H7 (cell line): ENCODE results near the gene CMC4. TPM values are rescaled to one million over a fixed set of nuclear protein-coding genes. Genes with fewer than 3 reads are reported as not detected.

Source experiments
- DNase-seq: peaks from one replicate; pipeline ENCODE4 v3.0.0; 2012
- H3K27me3 ChIP-seq: 2 replicates; pipeline ENCODE4 v1.6.0; 2011; ENCODE audit warnings: mild to moderate bottlenecking, low read length; ENCODE audit not compliant: control insufficient read depth, insufficient read depth
- H3K36me3 ChIP-seq: replicated peaks from 2 replicates; pipeline ENCODE4 v1.5.1; 2011; ENCODE audit warnings: low read length; ENCODE audit not compliant: control insufficient read depth, insufficient read depth
- H3K4me3 ChIP-seq: 2 replicates; pipeline ENCODE4 v1.5.1; 2011; ENCODE audit warnings: low read depth, mild to moderate bottlenecking, control low read depth, low read length, moderate library complexity; ENCODE audit not compliant: insufficient read depth
- total RNA-seq: library from RNA; depleted of rRNA; stranded (reverse); fragments of >200 nt; shearing (Covaris generic); gene quantifications from 2 replicates; pipeline ENCODE4 v1.2.3, GENCODE V29; 2014

CMC4 gene
- total RNA-seq, 1 experiment from 2014 or later = 13.4 TPM

DNA sequence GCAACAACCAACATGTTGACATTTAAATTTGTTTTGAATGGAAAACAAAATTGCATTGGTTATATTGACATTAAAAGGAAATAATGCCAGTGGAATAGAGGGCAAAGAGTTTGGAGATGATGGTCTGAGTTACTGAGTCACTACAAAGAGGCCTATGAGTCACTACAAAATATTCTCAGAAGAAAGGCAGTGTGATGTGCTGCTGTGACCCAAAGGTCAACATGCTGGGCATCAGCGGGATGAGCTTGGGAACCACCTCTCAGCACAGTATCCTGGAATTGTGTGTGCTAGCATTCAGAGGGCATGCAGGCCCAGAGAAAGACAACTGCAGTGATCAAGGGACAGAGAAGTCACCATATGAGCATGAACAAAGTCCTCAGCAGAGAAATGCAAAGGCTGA is 2.8 kb downstream of the CMC4 start:
- no peak for DNase-seq
- H3K4me3 ChIP-seq = no peak overlapping the region
- H3K27me3 ChIP-seq = no peaks in the 10 kb centered on the region
- H3K36me3 ChIP-seq = no peaks in the 10 kb centered on the region

DNA sequence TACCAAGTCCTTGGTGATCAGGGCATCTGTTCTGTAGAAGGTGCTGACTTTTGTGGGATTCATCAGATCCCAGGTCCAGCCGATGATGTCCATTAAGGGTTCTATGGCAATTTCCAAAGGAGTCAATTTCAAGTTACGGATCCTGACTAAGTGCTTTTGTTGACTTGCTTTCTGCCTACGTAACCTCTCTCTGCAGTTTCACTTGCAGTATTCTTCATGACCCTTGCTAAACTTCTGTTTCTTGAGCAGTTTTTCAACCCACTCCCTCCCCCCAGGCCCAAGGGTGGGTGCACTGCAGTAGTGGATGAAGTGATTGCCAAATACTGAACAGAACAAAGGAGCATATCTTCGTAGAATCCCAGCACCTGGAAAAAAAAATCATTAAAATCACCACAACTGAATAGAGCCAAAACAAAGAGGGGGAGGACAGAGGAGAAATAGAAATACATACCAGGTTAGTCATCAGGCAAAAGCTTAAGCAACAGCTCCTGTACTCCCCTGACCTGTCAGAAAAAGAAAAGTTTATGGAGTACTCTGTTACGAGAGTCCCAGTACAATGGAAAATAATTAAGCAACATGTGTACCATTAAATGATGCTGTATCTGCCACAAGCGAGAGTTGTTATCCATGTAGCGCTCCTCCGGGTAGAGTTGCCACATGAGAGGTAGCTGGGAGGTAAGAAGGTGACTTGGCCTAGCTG is 5.8 kb downstream of the CMC4 start:
- H3K27me3 ChIP-seq = no peaks in the 10 kb centered on the region
- H3K4me3 ChIP-seq = no peak overlapping the region
- DNase-seq = no peak
- H3K36me3 ChIP-seq = no peaks in the 10 kb centered on the region

DNA sequence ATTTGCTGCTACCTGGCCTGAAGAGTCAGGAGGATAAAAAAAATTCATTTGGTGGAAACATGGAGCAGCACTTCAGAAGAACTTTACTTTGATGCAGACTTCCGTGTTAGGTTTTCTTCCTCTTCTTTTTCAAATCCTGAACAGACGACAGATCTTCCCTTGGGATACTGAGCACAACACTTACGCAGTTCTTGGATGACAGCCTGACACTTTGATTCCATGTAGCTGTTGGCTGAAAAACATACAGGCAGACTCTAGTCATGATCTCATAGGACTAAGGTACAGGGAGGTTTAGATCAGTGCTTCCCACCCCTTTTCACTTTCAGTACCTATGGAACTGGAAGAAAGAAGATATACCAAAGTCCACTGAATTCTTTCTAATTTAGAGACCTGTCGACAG is 9.2 kb downstream of the CMC4 start:
- no peaks in the 10 kb centered on the region for H3K27me3 ChIP-seq
- no peak for DNase-seq
- no peaks in the 10 kb centered on the region for H3K36me3 ChIP-seq
- H3K4me3 ChIP-seq = no peak overlapping the region

DNA sequence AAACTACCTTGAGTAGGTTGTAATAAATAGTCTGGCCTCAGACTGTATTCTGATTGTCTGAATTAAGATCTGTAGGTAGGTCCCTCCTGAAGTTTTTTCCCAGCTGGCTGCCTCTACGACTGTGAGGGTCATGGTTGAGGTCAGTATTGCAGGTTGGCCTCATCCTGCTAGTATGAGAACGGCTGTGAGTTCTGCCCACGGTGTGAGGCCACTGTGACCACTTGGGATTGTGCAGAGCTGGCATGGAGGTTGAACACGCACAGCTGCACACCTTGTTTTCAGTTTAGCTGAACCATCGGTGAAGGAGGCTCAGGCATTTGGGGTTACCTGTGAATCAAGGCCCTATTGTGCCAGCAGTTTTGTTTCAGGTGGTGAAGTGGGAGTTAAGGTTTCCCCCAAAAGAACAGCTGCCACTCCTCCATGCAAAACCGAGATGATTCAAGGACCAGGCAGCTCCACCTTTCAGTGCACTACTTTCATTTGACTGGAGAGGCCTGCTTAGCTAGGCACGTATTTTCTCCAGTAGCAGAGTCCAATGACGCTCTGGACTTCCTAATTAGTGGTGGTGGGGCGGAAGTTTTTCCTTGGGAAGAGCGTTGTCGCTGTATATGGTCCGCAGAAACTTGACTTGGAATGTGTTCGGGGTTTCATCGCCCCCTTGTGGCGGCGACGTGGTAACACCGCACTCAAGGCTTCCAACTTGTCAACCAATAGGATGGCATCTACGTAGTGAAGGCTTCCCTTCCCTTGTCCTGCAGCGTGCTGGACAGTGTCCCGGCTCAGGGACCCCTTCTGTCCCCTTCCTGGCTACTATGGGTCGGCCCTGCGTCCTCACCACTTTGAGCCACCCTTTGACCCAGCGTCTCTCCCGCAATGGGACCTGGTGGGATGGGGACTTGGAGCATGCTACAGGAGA is 13.8 kb downstream of the CMC4 start:
- Histone ChIP-seq H3K4me3 (no peak overlapping the region), H3K27me3 (no peaks in the 10 kb centered on the region), H3K36me3 (no peaks in the 10 kb centered on the region)
- DNase-seq = peak; percentile 32

DNA sequence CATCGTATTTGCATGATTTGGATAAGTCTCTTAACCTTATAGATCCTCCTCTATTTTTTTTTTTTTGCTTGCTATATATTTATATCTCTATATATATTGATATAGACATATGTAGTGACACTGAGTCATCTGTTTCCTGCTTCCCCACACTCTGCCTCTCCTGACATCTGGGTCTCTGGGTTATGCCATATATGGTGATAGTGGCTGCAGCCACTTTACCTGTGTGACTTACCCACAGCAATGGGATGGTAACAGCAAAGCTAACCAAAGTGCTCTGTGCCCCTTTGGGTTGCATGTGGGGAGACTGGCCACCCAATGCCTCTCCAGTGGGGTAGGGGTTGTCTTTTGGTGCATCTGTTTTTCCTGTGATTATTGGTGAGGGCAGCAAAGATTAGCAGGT is 14.5 kb downstream of the CMC4 start:
- no peaks in the 10 kb centered on the region for H3K36me3 ChIP-seq
- no peaks in the 10 kb centered on the region for H3K27me3 ChIP-seq
- DNase-seq = no peak
- no peak overlapping the region for H3K4me3 ChIP-seq

DNA sequence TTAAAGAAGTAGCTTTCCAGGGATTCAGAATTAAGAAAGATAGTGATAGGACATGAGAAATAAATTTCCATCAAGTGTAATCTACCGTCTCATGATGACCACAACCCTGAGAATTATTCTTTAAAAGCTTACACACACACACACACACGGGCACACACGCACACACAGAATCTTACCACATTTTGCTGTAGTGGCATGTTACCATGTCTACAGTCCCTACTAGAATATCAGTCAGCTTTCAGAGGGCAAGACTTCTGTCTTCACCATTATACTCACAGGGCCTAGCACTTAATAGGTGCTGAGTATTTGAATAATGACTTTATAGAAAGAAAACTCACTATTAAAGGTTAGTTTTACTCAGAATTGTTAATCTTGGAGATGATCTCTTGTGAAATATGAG is 15.4 kb downstream of the CMC4 start:
- Histone ChIP-seq H3K4me3 (no peak overlapping the region), H3K27me3 (no peaks in the 10 kb centered on the region), H3K36me3 (no peaks in the 10 kb centered on the region)
- no peak for DNase-seq

DNA sequence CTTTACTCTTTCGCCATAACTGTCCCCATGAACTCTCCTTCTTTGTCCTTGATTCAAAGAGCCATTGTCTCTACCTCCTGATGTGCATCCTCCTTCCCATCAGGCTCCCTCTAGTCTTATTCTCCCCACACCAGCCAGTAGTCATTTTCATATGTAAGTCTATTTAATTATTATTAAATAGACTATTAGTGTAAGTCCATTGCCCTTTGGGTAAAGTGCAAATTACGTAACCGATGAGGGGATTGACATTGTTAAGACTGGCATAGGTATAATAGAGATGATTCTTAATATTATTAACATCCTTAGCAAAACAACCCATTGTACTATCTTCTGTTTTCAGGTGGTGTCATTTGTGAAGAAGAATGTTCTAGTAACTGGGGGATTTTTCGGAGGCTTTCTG is 16.7 kb downstream of the CMC4 start:
- no peak for DNase-seq
- no peak overlapping the region for H3K4me3 ChIP-seq
- H3K36me3 ChIP-seq = no peaks in the 10 kb centered on the region
- no peaks in the 10 kb centered on the region for H3K27me3 ChIP-seq

DNA sequence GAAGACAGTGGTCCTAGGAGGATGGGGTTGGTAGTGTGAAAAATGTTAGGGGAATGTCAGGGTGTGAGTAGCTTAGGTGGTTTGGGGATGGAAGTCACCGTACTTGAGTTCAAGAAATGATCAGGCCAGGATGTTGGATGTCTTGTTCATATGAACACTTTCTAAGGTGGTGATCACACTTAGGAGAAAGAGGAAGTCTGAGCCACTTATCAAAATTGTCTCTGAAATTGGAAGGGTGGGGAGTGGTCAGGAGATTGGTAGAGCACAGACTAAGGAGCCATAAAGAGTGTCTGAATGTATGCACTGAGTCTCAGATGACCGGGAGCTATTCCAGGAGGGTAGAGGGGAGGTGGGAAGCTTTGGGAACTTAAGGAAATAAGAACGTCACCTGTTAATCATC is 17.3 kb downstream of the CMC4 start:
- no peaks in the 10 kb centered on the region for H3K36me3 ChIP-seq
- no peak overlapping the region for H3K4me3 ChIP-seq
- no peak for DNase-seq
- H3K27me3 ChIP-seq = no peaks in the 10 kb centered on the region

DNA sequence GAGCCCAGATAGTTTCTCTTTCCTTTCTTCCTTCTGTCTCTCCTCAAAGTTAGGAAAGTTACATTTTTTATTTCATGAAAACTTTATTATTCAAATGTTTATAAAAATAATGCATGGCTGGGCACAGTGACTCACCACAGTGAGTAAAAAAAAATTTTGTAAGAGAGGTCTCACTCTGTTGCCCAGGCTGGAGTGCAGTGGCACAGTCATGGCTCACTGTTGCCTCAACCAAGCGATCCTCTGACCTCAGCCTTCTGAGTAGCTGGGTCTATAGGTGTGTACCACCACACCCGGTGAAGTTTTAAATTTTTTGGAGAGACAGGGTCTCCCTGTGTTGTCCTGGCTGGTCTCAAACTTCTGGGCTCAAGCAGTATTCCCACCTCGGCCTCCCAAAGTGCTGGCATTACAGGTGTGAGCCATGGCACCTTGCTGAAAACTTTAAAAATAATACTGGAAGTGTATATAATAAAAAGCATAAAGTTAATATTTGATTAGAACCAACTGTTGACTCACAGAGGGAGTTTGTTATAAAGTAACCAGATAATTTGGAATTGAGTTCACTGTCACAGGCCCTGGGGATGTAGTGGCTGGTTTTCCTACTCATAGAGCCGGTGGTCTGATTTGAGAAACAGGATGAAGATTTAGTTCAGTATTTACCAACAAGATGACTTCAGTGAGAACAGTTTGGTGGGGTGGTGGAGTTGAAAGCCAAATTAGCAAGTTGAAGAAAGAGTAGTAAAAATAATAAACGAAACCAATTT is 18.0 kb downstream of the CMC4 start:
- Histone ChIP-seq H3K27me3 (no peaks in the 10 kb centered on the region), H3K36me3 (no peaks in the 10 kb centered on the region), H3K4me3 (no peak overlapping the region)
- DNase-seq = no peak

DNA sequence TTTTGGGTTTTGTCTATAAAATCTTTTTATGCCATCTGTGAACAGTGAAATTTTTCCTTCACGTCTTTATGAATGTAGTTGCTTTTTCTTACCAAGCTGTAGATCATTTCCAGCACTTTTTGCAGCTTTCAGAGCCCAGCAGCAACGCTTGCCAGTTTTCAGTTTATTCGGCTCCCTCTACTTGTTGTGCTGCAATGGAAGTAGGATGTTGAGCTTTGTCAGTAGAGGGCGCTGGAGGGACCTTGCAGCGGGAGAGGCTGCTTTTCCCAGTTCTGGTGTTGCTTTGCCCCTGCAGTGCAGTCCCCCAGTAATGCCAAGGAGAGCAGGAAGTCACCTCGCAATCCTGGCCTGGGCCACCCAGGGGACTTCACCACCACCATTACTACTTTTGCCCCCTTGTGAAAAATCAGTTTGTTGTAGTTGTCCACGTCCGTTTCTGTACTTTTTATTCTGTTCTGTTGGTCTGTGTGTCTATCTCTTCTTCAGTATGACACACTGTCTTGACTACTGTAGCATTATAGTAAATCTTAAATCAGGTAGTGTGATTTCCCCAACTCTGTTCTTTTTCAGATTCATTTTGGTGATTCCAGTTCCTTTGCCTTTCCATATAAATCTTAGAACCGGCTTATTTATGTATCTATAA is 21.8 kb downstream of the CMC4 start:
- DNase-seq = peak; percentile 46
- Histone ChIP-seq H3K4me3 (no peak overlapping the region), H3K27me3 (no peaks in the 10 kb centered on the region), H3K36me3 (no peaks in the 10 kb centered on the region)

DNA sequence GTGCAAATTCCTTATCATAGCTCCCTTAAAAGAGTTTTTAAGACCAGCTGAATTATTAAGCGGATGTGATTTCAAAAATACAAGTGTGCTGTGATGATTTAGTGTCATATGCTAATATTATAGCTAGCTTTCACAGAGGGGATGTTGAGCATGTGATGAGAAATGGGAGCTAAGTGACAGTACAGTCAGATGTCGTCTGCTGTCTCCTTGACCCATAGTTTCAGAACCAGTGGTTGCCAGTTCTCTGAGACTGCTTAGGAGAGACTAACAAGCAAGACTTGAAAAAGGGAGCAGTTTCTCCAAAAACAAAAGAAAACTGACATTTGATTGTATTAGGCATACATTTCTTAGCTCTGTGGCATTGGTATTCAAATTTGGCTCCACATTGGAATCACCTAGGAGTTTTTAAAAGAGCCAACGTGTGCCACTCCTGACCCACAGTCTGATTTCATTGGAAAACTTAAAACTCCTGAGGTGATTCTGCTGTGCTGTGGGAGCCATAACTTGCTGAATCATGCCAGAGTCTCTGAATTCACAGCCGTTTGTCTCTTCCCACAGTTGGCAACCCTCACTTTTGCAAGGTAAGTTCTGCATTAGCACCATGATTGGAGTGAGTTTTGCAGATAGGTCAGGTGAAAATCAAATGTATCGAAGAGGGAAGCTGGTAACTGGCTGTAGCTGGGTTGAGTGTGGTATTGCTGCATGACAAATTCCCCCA is 24.0 kb downstream of the CMC4 start:
- Histone ChIP-seq H3K36me3 (no peaks in the 10 kb centered on the region), H3K4me3 (no peak overlapping the region), H3K27me3 (no peaks in the 10 kb centered on the region)
- no peak for DNase-seq

DNA sequence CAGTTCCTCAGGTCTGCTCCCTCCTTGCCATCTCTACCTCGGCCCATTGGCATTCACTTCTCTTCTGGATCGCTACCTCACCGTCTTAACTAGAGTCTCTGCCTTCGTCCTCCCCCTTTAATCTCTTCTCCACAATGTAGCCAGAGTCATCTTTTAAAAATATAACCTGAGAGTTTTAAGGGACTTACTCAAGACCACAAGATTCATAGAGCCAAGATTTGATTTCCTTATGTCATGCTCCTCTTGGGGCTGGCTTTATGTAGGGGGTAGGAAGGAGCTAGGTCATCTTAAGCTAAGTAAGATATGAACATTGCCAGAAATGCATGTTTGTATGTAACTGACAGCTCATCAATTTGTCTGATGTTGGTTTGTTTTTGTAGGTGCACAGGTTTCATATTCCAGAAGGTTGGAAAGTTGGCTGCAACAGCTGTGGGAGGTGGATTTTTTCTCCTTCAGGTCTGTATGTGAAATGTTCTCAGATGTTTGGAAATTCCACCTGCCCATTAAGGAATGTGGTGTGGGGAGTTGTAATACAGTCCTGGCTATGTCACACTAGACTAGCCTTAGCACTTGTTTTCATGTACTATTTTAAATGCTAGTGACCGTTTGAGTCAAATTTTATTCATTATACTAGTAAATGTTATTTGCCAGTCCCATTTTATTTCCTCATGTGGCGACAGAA is 24.7 kb downstream of the CMC4 start:
- Histone ChIP-seq H3K27me3 (no peaks in the 10 kb centered on the region), H3K36me3 (no peaks in the 10 kb centered on the region), H3K4me3 (no peak overlapping the region)
- DNase-seq = no peak

DNA sequence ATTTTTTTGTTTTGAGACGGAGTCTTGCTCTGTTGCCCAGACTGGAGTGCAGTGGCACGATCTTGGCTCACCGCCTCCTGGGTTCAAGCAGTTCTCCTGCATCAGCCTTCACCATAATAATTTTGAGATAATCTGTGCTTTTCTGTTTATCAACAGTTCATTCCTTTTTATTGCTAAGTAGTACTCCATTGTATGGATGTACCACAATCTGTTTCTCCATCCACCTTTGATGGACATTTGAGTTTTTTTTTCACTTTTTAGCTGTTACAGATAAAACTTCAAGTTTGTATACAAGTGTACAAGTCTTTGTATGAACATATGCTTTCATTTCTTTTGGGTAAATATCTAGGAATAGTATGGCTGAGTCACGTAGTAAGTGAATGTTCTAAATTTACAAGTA is 35.2 kb downstream of the CMC4 start:
- Histone ChIP-seq H3K27me3 (no peaks in the 10 kb centered on the region), H3K36me3 (no peaks in the 10 kb centered on the region), H3K4me3 (no peak overlapping the region)
- DNase-seq = no peak
